IPS-20b (cell line): ENCODE data around the gene LGR4.

Experiments used
- H3K27ac ChIP-seq: one replicate; pipeline ENCODE4 v1.5.1; 2013; ENCODE audit warnings: low read length
- H3K27me3 ChIP-seq: 2 replicates; pipeline ENCODE4 v1.6.1; 2013; ENCODE audit warnings: mild to moderate bottlenecking, low read length, inconsistent platforms; ENCODE audit not compliant: insufficient read depth
- H3K36me3 ChIP-seq: 2 replicates; pipeline ENCODE4 v1.6.1; 2013; ENCODE audit warnings: low read depth, mild to moderate bottlenecking, inconsistent platforms, low read length, moderate library complexity; ENCODE audit not compliant: insufficient read depth
- H3K4me1 ChIP-seq: 2 replicates; pipeline ENCODE4 v1.6.1; 2013; ENCODE audit warnings: mild to moderate bottlenecking, control low read depth, inconsistent platforms, low read length, moderate library complexity; ENCODE audit not compliant: insufficient read depth
- H3K4me3 ChIP-seq: 2 replicates; pipeline ENCODE4 v1.5.1; 2013; ENCODE audit warnings: mild to moderate bottlenecking, low read length, inconsistent platforms
- H3K9ac ChIP-seq: 2 replicates; pipeline ENCODE4 v1.6.1; 2013; ENCODE audit warnings: low read depth, mild to moderate bottlenecking, inconsistent platforms, low read length, moderate library complexity
- H3K9me3 ChIP-seq: 2 replicates; pipeline ENCODE4 v1.6.1; 2013; ENCODE audit warnings: mild to moderate bottlenecking, low read depth, low read length, inconsistent platforms; ENCODE audit not compliant: insufficient read depth

LGR4 gene

GRCh38 chr11:27443227-27443626 is 29.4 kb downstream of the LGR4 start:
- H3K27ac ChIP-seq = peak overlapping the region; percentile 11
- H3K4me1 ChIP-seq = peaks cover 69% of the 10 kb centered on the region
- H3K9ac ChIP-seq = peak overlapping the region; percentile 17; the same call in 1 of the 2 replicates
- H3K4me3 ChIP-seq = peak overlapping the region; percentile 51
- no peaks in the 10 kb centered on the region for H3K9me3 ChIP-seq
- no peaks in the 10 kb centered on the region for H3K27me3 ChIP-seq
- H3K36me3 ChIP-seq = peaks cover 9% of the 10 kb centered on the region

- Histone ChIP-seq H3K27me3 (no peaks in the 10 kb centered on the region), H3K9me3 (no peaks in the 10 kb centered on the region), H3K9ac (no peak overlapping the region), H3K27ac (no peak overlapping the region), H3K4me3 (no peak overlapping the region), H3K4me1 (peaks cover 60% of the 10 kb centered on the region), H3K36me3 (no peaks in the 10 kb centered on the region)
These were observed 32.5 kb downstream of the LGR4 start for GRCh38 chr11:27440090-27440489.

GRCh38 chr11:27438595-27438981 is 34.0 kb downstream of the LGR4 start:
- no peak overlapping the region for H3K9ac ChIP-seq
- H3K9me3 ChIP-seq = no peaks in the 10 kb centered on the region
- no peak overlapping the region for H3K27ac ChIP-seq
- H3K27me3 ChIP-seq = no peaks in the 10 kb centered on the region
- no peaks in the 10 kb centered on the region for H3K36me3 ChIP-seq
- peaks cover 48% of the 10 kb centered on the region for H3K4me1 ChIP-seq
- no peak overlapping the region for H3K4me3 ChIP-seq

GRCh38 chr11:27437829-27438594 is 34.6 kb downstream of the LGR4 start:
- Histone ChIP-seq H3K4me3 (no peak overlapping the region), H3K9ac (no peak overlapping the region), H3K27ac (no peak overlapping the region), H3K4me1 (peaks cover 42% of the 10 kb centered on the region), H3K27me3 (no peaks in the 10 kb centered on the region), H3K36me3 (no peaks in the 10 kb centered on the region), H3K9me3 (no peaks in the 10 kb centered on the region)

GRCh38 chr11:27436916-27437315 is 35.7 kb downstream of the LGR4 start:
- no peaks in the 10 kb centered on the region for H3K9me3 ChIP-seq
- H3K9ac ChIP-seq = peak overlapping the region; percentile 38
- no peak overlapping the region for H3K4me3 ChIP-seq
- peaks cover 39% of the 10 kb centered on the region for H3K4me1 ChIP-seq
- no peaks in the 10 kb centered on the region for H3K36me3 ChIP-seq
- H3K27me3 ChIP-seq = no peaks in the 10 kb centered on the region
- H3K27ac ChIP-seq = no peak overlapping the region

- Histone ChIP-seq H3K27ac (no peak overlapping the region), H3K36me3 (peaks cover 3% of the 10 kb centered on the region; the same call in 1 of the 2 replicates), H3K9ac (no peak overlapping the region), H3K27me3 (no peaks in the 10 kb centered on the region), H3K4me1 (peaks cover 34% of the 10 kb centered on the region), H3K9me3 (no peaks in the 10 kb centered on the region), H3K4me3 (no peak overlapping the region)
These were observed 38.8 kb downstream of the LGR4 start for GRCh38 chr11:27433742-27434141.

- Histone ChIP-seq H3K4me1 (peaks cover 39% of the 10 kb centered on the region), H3K27ac (no peak overlapping the region), H3K4me3 (no peak overlapping the region), H3K36me3 (peaks cover 14% of the 10 kb centered on the region), H3K9me3 (no peaks in the 10 kb centered on the region), H3K27me3 (no peaks in the 10 kb centered on the region), H3K9ac (no peak overlapping the region)
These were observed 40.8 kb downstream of the LGR4 start for GRCh38 chr11:27431808-27432207.

GRCh38 chr11:27429761-27430393 is 42.7 kb downstream of the LGR4 start:
- no peaks in the 10 kb centered on the region for H3K9me3 ChIP-seq
- H3K4me3 ChIP-seq = no peak overlapping the region; the same call in 1 of the 2 replicates
- H3K9ac ChIP-seq = no peak overlapping the region
- H3K36me3 ChIP-seq = peaks cover 14% of the 10 kb centered on the region
- H3K27ac ChIP-seq = no peak overlapping the region
- H3K4me1 ChIP-seq = peaks cover 36% of the 10 kb centered on the region
- H3K27me3 ChIP-seq = no peaks in the 10 kb centered on the region

- Histone ChIP-seq H3K4me3 (no peak overlapping the region), H3K27me3 (no peaks in the 10 kb centered on the region), H3K9ac (no peak overlapping the region), H3K27ac (no peak overlapping the region), H3K4me1 (peaks cover 38% of the 10 kb centered on the region), H3K9me3 (no peaks in the 10 kb centered on the region), H3K36me3 (peaks cover 14% of the 10 kb centered on the region)
These were observed 45.2 kb downstream of the LGR4 start for GRCh38 chr11:27427183-27427980.

- Histone ChIP-seq H3K36me3 (peaks cover 14% of the 10 kb centered on the region), H3K9ac (no peak overlapping the region), H3K4me1 (peaks cover 44% of the 10 kb centered on the region), H3K4me3 (no peak overlapping the region), H3K9me3 (no peaks in the 10 kb centered on the region), H3K27ac (no peak overlapping the region), H3K27me3 (no peaks in the 10 kb centered on the region)
These were observed 46.8 kb downstream of the LGR4 start for GRCh38 chr11:27425814-27426213.

- Histone ChIP-seq H3K4me3 (no peak overlapping the region), H3K9me3 (no peaks in the 10 kb centered on the region), H3K27me3 (no peaks in the 10 kb centered on the region), H3K9ac (no peak overlapping the region), H3K27ac (no peak overlapping the region), H3K36me3 (peaks cover 5% of the 10 kb centered on the region), H3K4me1 (peaks cover 34% of the 10 kb centered on the region)
These were observed 49.5 kb downstream of the LGR4 start for GRCh38 chr11:27423125-27423524.
